GM21723 (cell line): ENCODE results near the gene PFKFB4.
"Not testable (repeated sequence)": the region's sequence is repeated elsewhere in the genome, so short reads cannot be mapped to it uniquely, and the experiment has no call there.

Experiments used
- ATAC-seq: cut with Tn5 transposase; IDR thresholded peaks from one replicate; pipeline ENCODE4 v1.9.1; 2021; ENCODE audit warnings: mild to moderate bottlenecking, moderate library complexity; ENCODE audit not compliant: unreplicated experiment

PFKFB4 gene

GRCh38 chr3:48535578-48535977, 21.0 kb downstream of the PFKFB4 start:
- no peak for ATAC-seq

DNA sequence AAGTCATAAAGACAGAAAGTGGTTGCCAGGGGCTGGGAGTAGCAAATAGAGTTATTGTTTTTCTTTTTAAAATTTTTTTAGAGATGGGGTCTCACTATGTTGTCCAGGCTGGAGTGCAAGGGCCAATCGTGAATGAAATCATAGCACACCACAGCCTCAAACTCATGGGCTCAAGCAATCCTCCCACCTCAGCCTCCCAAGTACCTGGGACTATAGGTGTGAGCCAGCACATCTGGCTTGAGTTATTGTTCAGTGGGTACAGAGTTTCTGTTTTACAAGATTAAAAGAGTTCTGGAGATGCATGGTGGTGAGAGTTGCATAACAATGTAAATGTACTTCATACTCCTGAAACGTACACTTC, 23.6 kb downstream of the PFKFB4 start:
- no peak for ATAC-seq

- no peak for ATAC-seq
These were observed 24.2 kb downstream of the PFKFB4 start for GRCh38 chr3:48532271-48532976.

DNA sequence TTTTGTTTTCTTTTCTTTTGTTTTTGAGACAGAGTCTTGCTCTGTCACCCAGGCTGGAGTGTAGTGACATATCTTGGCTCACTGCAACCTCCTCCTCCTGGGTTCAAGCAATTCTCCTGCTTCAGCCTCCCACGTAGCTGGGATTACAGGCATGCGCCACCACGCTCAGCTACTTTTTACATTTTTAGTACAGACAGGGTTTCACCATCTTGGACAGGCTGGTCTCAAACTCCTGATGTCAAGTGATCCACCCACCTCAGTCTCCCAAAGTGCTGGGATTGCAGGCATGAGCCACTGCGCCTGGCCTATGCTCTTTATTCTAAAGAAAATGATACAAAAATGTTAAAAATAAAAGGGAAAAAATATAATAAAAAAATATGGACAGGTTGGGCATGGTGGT, 25.9 kb downstream of the PFKFB4 start:
- ATAC-seq, result not testable (repeated sequence)

GRCh38 chr3:48528754-48529153, 27.8 kb downstream of the PFKFB4 start:
- ATAC-seq, result no peak

GRCh38 chr3:48528048-48528447, 28.6 kb downstream of the PFKFB4 start:
- no peak for ATAC-seq

GRCh38 chr3:48524970-48525369, 31.6 kb downstream of the PFKFB4 start:
- ATAC-seq, result no peak

GRCh38 chr3:48521635-48522034, 35.0 kb downstream of the PFKFB4 start:
- no peak for ATAC-seq

- ATAC-seq, result no peak
These were observed 37.3 kb downstream of the PFKFB4 start for GRCh38 chr3:48519277-48519643.

GRCh38 chr3:48518638-48519276, 37.8 kb downstream of the PFKFB4 start:
- no peak for ATAC-seq

DNA sequence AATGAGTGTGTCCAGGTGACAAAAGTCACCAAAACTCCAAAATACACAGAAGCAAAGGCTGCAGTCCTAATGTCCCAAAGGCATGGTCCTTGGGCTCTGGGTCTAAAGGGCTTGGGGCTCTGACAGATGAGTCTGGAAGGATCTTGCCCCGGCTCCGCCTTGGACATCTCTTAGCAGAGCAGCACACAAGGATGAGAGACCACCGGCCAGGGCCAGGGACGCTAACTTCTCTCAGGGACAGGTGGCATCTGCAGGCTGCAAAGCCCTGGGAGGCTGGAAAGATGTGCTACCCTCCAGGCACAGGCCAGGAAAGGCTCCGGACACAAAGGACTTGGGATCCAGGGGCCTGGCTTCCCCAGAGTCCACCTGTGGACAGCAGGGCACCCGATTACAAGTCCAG, 38.5 kb downstream of the PFKFB4 start:
- ATAC-seq, result no peak

- no peak for ATAC-seq
These were observed 40.0 kb downstream of the PFKFB4 start for GRCh38 chr3:48516571-48516970.

- ATAC-seq, result no peak
These were observed 42.0 kb downstream of the PFKFB4 start for GRCh38 chr3:48514431-48515227.

DNA sequence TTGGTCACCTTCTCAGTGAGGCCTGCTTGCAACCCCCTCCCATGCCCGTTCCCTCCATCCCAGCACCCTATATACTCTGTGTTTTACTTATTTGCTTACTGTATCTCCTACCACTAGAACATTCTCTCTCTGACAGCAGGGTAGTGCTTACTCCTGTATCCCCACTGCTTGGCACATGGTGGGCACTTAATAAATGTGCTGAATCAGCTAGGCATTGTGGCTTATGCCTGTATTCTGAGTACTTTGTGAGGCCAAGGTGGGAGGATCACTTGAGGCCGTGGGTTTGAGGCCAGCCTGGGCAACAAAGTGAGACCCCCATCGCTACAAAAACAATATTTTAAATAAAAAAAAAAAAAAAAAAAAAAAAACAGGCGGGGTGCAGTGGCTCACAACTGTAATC, 45.1 kb downstream of the PFKFB4 start:
- ATAC-seq, result no peak

DNA sequence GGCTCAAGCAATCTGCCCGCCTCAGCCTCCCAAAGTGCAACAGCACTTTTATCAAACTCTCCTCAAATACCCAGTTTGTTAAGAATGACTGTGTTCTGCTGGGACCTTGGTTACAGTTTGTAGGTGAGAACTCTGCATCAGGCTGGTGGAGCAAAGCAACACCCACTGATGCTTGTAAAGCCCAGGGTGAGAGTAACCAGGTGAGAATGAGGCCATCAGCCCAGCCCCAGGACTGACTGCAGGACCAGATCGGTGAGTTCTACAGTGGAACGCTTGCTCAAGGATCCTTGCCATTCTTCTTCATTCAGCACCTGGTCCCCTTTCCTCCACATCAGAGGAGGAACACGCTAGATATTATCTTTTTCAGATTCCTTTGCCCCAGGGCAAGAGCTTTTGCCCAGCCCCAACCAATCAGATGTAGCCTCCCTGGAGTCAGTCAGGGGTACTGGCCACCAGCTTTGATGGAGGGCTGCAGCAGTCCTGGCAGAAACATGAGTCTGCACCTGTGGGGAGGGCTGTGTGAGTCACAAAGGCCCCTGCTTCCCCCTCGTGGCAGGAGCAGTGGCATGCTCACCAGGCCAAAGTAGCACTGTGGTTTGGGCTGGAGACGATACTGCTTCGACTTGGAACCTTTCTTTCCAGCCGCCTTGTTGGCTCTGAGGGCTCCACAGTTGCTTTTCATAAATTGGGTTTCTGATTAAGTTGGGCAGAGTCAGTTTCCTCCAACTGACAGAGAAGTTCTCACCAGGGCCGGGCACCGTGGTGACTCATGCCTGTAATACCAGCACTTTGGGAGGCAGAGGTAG, 49.1 kb downstream of the PFKFB4 start:
- peak; percentile 57 for ATAC-seq

DNA sequence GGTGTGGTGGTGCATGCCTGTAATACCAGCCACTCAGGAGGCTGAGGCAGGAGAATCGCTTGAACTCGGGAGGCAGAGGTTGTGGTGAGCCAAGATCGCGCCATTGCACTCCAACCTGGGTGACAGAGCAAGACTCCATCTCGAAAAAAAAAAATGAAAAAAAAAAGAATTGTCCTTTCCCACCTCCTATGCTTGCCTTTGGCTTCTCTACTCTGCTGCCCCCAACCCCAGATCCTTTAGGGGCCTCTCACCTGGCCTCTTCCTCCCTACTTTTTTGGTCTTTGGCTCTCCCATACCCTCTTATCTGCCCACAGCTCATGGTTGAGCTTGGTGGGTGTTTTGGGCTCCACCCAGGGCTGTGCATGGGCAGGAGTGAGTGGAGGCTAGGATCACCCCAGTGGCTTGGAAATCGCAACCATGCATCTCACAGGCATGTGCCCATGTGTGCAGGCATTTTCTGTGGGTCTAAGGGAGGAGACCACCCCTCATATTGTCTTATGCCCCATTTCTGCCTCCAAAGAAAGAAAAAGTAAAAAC, 50.6 kb downstream of the PFKFB4 start:
- no peak for ATAC-seq

DNA sequence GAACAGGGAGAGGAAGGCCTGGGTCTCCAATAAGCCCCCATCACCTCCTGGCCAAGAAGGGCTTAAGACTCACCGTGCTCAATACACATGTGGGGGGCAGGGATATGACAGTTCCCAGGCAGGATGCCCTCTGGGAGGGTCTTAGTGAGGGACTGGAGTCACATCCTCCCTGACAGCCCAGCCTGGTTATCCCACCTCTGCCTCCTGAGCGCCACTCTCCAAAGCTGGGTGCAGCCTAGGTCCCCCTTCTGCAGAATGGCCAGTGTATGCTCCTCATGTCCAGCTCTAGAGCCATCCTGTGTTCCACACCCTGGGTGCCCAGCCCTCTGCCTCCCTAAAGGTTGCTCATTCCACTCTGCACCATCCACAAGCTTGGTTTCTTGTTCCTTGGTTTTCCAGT, 51.5 kb downstream of the PFKFB4 start:
- no peak for ATAC-seq

DNA sequence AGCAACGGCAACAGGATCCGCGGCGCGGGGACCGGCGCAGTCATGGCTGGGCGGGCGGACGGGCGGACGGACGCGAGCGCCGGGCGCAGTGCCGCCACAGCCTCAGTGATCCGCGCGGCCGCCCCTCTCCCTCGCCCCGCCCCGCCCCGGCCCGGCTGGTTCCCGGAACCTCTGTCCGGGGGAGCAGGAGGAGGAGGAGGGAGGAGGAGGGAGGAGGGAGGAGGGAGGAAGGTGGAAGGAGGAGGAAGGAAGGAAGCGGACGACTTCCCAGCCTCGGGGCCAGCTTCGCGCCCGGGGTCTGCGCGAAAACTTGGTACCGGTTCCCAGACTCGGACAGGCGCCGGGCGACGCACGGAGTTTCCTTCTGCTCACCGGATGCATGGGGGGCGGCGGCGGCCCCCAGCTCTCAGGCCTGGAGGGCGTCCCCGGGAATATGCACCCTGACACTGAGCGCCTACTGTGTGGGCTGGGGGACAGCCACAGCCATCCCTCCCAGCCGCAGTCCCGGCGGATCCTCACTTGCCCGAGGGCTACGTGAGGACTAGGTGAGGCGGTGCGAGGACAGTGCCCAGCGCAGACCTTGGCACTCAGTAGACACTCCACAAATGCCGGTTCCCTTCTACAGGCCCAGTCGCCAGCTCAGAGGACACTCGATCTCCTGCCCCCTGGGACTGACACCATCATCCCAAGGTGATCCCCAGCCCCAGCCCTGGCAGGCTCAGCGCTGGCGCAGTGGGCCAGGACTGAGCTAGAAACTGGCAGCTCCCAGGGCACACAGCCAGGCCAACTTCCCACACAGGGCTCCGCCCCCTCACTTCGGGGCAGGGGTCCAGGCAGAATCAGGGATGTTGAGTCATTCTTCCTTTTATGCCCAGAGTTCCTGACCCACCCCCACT, 52.3 kb downstream of the PFKFB4 start, which contains the start of gene SHISA5:
Gene SHISA5, minus strand, starts transcription at position 124 of the 896 bp plus-strand sequence. Its CDS starts 80 bp downstream, at position 44.
- ATAC-seq, result peak; percentile 65

GRCh38 chr3:48503401-48504050, 53.1 kb downstream of the PFKFB4 start:
- ATAC-seq, result no peak
